RKO (cell line): Measurements from ENCODE around the gene LEKR1.

Experiments used
- DNase-seq: peaks from one replicate; pipeline ENCODE4 v3.0.0-alpha.2; 2016; ENCODE audit warnings: low spot score

Gene LEKR1

DNA sequence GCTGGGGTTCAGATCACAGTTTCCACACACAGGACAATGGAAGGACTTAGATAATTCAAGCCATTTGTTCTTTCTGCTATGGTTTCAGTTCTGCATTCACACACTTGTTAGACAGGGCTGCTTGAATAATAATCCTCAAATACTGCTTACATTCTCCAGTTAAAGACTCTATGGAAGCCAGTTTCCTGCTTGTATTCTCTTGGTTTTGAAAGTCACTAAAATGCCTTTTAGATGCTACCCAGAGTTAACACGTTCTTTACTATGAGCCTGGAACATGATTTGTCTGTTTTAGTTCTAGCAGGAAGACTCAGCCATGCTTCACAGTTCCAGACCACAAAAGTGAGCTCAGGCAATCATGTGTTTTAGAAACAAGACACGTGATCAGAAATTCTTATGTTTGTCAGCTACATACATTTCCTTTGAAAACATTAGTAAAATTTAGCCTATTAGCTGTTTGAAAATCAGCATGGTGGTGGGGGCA, 152.4 kb downstream of the LEKR1 start:
- DNase-seq, result no peak

DNA sequence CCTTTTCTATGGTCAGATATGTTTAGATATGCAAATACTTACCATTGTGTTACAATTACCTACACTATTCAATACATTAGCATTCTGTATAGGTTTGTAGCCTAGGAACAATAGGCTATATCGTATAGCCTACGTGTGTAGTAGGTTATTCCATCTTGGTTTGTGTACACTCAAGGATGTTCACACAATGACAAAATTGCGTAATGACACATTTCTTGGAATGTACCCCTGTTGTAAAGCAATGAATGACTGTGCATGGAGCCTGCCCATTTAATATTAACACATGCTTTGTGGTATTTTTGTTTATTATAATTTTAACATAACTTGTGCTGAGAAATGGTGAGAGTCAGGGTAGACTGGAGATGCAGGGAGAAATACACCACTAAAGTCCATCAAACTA, 154.9 kb downstream of the LEKR1 start:
- DNase-seq, result no peak

DNA sequence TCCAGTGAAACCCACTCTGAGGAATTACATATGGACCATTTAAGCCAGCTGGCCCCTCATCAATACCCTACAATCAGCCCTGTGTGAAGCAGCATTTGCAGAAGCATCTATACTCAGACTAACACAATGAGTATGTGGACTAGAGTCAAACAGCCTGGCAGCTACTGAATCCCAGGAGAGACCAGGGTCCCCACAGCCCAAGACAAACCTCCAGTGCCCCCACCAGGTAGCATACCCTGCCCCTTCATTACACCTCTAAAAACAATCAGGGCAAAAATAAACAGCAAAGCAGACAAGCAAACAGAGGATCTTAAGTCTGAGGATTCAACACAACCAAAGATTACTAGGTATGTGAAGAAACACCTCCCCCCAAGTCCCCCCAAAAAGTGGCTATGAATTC, 157.4 kb downstream of the LEKR1 start:
- DNase-seq, result no peak

DNA sequence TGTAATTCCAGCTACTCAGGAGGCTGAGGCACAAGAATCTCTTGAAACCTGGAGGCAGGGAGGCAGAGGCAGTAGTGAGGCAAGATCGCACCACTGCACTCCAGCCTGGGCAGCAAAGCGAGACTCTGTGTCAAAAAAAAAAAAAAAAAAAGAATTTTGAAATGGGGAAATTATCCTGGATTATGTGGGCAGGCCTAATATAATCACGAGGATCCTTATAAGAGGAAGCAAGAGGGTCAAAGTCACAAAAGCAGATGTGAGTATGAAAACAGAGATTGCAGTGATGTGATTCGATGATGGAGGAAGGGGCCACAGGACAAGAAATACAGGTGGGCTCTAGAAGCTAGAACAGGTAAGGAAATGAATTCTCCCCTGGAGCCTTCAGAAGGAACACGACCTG, 159.6 kb downstream of the LEKR1 start:
- no peak for DNase-seq

DNA sequence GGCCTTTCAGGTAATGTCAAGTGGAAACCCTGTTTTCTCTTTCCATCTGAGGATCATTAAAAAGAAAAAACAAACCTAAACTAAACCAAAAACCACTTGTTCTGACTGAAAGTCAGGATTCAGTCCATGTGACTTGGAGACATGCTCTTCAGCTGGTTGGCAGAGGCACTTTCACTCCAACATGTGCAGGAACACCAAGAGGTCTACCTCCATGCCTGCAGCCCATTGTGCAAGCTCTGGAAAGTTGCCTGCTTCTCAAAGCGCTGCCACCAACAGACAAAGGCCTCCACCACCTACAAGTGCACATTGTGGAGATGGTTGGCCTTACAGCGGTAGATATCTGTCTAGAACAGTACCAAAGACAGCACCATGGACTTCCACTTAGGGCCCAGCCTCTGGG, 161.8 kb downstream of the LEKR1 start:
- no peak for DNase-seq

DNA sequence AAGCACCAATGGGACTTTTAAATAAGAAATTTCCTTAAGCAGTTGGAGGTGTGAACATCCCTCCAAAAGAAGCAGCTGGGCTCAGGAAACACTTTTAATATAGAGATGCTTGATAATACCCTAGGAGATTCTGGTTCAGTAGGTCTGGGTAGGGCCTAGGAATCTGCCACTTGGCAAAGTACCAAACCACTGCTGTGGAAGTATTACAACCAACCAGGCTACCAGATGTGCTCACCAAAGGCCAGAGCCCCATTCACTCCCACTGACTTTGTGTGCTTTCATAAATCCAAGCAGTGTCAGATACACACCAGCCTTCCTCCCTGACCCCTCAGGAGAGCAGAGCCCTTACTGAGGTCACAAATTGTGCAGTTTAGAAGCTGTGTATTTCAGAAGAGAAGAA, 171.2 kb downstream of the LEKR1 start:
- DNase-seq, result no peak

DNA sequence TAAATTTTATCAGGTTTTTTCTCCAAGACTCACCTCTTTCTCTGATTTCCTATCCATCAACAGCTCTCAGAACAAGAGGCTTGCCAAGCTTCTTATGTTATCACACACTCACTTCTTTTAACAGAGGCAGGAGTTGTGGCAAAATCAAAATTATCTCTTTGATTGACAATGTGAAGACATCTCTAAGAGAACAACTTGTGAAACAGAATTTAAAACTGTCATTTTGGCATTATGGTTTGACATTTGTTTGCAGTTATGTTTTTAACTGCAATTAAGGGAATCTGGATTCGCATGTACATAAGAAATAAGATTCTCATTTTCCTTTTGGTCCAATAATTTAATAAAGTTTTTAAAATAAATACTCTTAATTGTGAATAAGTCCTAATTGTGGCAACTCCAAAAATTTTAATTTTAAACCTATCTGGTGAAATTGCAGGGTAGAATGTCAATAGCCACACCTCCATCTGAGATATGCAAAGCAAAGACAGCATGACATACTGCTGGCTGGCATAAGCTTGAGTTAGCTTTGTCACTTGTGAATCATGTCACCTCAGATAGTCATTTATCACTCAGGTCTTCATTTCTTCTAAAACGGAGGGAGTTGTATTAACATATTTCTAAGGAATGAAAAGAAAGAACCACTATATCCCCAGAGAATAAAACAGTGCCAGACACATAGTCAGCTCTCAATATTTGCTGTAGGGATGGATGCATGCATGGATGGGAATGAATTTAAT, 175.2 kb downstream of the LEKR1 start:
- DNase-seq, result peak; percentile 4

DNA sequence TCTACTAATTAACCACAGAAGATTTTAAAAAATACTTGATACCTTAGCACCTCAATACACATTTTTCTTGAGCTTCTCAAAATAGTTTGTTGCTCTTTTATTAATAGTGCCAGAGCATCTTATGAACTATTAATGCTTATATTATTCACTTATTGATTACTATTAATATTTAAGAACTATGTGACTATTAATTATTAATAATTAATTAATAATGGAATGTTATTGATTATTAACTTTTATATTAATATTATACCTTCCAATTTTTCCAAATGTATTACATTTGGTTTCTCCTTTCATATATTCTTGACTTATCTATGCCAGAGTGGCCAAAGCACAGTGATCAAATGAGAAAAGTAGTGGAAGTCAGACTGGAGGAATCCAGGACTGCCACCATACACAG, 195.5 kb downstream of the LEKR1 start:
- DNase-seq, result no peak

DNA sequence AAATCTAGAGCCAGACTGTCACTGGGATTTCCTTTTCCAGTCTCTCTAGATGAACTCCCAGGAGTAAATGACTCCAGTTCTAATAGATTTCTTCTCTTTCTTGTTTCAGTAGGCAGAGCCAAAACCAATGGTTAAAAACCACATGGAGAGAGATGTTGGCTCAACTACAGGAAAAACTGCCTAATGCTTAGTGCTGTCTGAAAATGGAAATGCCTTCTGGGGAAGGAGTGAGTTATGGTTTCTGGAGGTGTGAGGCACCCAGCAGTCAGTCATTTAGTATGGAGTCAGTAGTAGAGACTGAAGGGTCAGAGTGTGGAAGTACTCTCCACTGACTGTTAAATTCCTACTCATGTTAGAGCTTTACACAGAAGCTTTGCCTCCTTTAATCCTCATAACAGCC, 197.1 kb downstream of the LEKR1 start:
- DNase-seq, result no peak

DNA sequence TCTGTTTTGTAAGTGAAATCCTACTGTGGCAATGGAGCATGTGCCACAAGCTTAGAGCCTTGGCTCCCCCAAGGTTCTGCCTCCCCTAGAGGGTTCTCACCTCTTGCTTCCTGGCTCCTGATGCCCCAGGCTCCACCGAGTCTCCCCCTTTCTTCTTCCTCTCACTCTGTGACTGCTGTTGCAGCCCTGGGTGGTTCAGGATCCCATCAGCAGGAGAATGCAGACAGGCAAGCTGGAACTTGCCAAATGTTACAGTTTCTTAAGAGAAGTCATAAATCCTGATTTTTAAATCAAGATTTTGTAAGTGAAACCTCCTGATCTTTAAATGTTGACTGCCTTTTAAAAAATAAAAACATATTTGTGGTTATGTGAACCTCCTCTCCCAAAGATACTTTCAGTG, 199.9 kb downstream of the LEKR1 start:
- DNase-seq, result no peak

DNA sequence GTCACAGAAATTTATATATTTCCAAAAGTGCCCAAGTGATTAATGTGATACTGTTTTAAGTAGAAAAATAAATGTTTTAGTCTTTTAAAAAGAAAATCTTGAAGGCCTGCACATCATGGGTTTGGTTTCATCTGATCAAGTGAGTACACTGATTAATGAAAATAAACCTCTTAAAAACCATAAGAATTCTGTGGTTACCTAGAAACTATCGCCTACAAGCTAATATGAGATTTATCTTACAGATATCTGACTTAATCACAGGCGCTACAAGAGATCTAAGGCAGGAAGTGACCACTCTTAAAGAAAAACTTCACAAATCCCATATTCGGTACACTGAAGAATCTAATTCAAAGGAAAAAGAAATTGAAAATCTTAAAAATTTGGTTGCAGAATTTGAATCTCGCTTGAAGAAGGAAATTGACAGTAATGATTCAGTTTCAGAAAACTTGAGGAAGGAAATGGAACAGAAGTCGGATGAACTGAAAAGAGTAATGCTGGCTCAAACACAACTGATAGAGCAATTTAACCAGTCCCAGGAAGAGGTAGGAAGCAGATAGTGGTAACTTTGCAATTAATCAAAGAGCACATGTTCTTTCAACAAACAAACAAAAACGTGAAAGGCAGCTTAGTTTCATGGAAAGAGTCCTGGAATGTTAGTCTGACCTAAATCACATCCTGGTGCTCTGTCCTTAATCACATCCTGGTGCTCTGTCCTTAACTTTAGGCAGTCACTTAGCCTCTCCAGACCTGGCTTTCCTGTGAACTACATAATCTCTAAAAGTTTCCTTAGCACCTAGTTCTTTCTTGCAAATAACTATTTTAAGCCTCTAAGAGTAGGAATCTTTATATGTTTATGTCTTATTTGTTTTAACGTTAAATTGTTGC, 201.9 kb downstream of the LEKR1 start:
- DNase-seq, result no peak

DNA sequence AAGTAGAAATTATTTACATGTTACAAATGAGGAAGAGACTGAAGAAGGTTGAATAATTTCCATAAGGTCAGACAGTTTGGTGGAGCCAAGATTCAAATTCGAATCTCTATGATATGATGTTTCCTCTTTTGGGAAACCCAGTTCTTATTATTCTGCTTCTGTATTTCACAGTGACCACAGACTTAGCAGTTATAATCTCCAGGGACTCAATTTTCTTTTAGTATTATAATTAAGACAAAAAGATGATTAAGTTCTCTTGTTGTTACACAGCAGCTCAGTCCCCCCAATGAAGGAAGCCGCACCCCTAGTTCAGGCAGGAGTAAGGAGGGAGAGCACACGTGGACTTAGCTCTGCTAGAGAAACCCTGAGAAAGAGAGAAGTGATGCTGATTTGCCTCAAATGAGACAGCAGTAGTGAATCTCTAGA, 203.2 kb downstream of the LEKR1 start:
- DNase-seq, result no peak

DNA sequence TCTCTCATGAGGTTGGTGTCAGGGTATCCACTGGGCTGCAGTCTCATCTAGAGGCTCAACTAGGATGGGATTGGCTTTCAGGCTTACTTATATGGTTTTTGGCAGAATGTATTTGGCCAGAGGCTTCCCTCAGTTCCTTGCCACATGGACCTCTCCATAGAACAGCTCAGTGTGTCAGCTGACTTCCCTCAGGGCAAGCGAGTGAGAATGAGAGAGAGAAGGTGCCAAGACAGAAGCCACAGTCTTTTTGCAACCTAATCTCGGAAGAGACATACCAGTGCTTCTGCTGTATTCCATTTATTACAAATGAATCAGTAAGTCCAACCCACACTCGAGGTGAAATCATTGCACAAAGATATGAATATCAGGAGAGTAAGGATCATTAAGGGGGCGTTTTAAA, 204.6 kb downstream of the LEKR1 start:
- no peak for DNase-seq

DNA sequence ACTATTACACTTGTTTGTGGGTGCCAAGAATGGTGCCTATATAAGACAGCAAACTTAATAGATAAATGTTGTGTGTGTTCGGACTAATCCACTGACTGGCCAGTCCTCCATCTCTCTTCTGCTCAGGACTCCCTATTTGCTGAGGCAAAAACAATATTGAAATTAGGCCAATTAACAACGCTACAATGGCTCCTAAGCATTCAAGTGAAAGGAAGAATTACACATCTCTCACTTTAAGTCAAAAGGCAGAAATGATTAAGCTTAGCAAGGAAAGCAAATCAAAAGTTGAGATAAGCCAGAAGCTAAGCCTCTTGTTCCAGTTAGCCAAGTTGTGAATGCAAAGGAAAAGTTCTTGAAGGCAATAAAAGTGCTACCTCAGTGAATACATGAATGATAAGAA, 206.8 kb downstream of the LEKR1 start:
- DNase-seq, result no peak

DNA sequence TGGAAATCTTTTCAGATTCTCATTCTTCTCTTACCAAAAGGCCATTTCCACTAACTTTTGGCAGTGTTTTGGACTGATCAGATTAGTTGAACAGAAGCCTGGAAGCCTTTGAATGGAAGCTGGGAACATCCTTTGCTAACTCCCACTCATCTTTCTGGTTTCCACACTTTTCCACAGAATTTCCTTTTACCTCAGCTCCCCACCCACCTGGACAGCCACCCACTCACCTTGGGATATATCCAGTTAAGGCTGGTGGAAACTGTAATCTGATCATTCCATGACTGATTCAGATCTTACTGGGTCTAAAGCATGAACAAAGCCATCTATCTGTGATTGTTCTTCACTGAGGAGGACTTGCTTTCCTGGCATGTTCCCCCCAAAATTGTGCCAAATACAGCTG, 214.3 kb downstream of the LEKR1 start:
- DNase-seq, result no peak

DNA sequence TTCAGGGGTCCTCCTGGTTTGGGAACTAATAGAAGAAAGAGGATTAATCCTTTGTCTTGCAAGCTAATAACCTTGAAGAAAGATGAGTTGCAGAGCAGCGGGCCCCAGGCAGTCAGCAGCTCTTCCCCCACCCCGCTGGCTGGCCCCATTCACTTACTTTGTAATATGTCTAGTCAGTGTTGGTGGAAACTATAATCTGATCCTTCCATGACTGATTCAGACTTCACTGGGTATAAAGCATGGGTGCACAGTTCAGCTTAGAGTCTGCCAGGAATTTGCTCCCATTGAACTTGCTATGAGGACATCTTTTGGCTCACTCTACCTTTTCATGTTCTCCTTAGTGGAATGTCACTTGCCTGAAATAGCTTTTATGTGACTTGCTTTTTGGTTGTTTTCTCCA, 216.1 kb downstream of the LEKR1 start:
- DNase-seq, result no peak

DNA sequence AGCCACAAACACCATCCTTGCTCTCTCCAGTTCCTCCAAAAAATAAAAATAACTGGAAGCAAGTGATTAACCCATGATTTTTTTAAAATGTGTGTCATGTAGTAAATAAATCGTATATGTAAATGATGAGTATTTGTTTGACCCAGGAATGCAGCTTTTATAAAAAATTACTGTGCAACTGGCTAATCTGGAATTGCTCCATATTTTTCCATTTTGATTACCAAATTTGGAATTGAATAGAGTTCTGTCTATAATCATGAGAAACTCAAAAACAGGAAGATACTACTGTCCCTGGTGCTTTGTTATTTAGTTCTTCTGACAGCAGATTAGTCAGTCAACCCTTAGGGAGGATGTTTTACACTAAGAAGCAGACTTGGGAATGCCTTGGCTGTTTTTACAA, 217.6 kb downstream of the LEKR1 start:
- DNase-seq, result no peak

DNA sequence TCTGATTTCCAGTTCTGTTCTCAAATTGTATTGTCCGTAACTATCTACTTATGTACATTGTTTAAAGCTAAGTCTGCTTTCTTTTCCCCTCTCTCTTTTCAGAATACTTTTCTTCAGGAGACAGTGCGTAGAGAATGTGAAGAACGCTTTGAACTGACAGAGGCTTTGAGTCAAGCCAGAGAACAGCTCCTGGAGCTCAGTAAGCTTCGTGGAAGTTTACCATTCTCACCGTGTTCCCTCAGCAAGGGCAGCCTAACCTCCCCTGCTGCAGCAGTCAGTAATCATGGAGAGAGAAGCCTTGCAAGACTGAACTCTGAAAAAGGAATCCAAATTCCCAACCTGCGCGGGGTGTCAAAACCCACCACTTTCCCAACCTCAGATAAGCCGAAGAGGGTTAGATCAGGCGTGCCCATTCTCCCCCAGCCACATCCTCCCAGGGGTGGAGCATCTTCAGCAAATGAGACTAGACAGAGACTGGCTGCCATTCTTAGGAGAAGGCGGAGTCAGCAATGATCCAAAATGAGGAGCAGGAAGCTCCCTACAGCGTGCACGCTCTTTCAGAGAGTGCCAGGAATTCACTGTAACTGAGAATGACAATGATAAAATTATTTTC, 219.2 kb downstream of the LEKR1 start:
- no peak for DNase-seq

DNA sequence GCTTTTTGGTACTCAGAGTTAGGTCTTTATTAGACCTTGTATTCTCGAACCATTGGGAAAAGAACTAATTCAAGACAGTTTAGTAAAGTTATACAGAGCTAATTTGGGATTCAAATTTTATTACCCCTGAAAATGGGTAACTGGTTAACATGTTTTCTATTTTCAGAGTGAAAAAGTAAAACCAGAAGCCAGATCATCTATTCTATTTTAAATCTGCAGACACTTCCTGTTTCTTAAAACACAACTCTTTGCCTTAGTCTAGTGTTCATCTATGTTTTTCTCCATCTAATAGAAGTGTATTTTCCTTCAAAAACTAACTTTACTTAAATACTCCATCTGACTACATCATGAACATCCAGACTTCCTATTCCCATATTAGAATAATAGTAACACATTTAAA, 220.4 kb downstream of the LEKR1 start:
- no peak for DNase-seq

DNA sequence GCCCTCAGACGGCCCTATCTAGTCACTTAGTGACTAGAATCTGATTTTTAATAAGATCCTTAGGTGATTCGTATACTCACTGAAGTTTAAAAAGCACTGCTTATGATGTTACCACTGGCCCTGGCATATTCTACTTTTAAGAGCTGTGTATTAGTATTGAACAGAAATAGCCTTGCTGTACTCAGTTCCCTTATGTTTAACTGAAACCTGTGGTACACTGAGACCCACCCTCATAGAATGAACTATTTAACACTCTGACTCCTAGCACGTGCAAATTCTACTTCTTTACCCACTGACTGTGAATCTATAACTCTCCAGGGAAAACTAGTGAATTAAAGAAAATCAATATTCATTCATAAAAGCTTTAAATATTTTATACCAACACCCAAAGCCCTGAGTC, 224.9 kb downstream of the LEKR1 start:
- no peak for DNase-seq

DNA sequence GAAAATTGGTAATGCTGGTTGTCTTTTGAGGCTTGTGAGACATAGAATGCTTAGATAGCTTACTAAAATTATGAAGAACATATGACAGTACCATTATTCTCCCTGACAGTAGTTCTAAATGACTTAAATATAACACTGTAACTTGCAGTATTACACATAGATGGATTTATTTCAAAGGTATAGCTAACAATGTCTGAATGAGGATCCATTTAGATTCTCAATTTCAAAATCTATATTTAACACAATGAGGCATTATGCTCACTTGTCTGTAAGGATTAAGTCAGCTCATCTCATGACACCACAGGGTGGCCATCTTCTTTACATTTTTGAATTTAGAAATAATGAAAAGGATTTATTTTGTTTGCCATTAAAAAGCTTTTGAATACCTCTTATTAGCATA, 225.4 kb downstream of the LEKR1 start:
- no peak for DNase-seq

DNA sequence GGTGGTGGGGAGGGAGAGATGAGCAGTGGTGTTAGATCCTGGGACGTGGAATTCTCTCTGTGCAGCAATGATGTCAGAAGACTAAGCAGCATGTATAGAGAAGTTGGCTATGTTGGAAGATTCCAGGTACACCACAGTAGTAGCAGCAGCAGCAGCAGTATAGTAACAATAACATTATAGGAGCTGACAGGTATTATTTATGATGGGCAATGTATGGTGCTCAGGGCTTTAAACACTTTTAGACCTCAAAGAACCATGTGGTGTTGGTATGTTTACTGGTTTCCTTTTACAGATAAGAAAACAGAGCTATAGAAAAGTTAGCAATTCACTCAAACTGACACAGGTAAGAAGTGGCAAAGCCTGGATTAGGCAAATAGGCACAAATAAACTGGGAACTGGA, 229.9 kb downstream of the LEKR1 start:
- DNase-seq, result no peak
